Prostate gland (tissue), 2 donors: ENCODE data around the gene MTERF1.

Source experiments
- CTCF ChIP-seq, 4 experiments: fragments of 200-600 bp in 2 of 4; fragments of 450-650 bp in 2 of 4; sonication (generic) in 2 of 4; IDR thresholded peaks; 1 replicate in 3 of 4; 2 replicates in 1 of 4; pipeline ENCODE4 v1.5.1; 2016 to 2019; ENCODE audit warnings: antibody characterized with exemption in 4 of 4, mild to moderate bottlenecking in 2 of 4, moderate library complexity in 2 of 4
- POLR2A ChIP-seq: fragments of 450-650 bp; IDR thresholded peaks from one replicate; pipeline ENCODE4 v1.6.1; 2016; ENCODE audit warnings: antibody characterized with exemption, mild to moderate bottlenecking
- POLR2AphosphoS5 ChIP-seq: sonication (generic); formaldehyde crosslinking; IDR thresholded peaks from one replicate; pipeline ENCODE4 v1.6.1; 2017; ENCODE audit warnings: antibody characterized with exemption

- TF ChIP-seq CTCF (IDR thresholded peaks at IDR 0.05): no peak
- no peak for TF ChIP-seq POLR2A
- no peak for TF ChIP-seq POLR2AphosphoS5
These were observed 43.0 kb downstream of the MTERF1 start for GRCh38 chr7:91837397-91838070.
